Peyer's patch (tissue), 4 donors: ENCODE measurements around the gene B3GNT8.

Source experiments
- CTCF ChIP-seq, 6 experiments: fragments of 450-650 bp in 4 of 6; fragments of 200-600 bp in 2 of 6; sonication (generic) in 1 of 6; IDR thresholded peaks; one replicate each; pipeline ENCODE4 v1.5.1; 2017 to 2019; ENCODE audit warnings: antibody characterized with exemption in 6 of 6, mild to moderate bottlenecking in 3 of 6, moderate library complexity in 1 of 6
- POLR2A ChIP-seq, 2 donors: fragments of 450-650 bp; IDR thresholded peaks; one replicate each; pipeline ENCODE4 v1.5.1; 2017; ENCODE audit warnings: antibody characterized with exemption in 2 of 2, mild to moderate bottlenecking in 2 of 2, moderate library complexity in 2 of 2

GRCh38 chr19:41449865-41450178, 22.6 kb upstream of the B3GNT8 start:
- TF ChIP-seq CTCF (IDR thresholded peaks at IDR 0.05), result no peak
- TF ChIP-seq POLR2A (IDR thresholded peaks at IDR 0.05), result no peak
